ENCODE data around the gene TALDO1.

The TALDO1 gene

GRCh38 chr11:799641-800316 lies 52.5 kb downstream of the TALDO1 start:
- DNase-seq (ENCODE audit: low read depth): no peak

GRCh38 chr11:800473-800872 lies 53.2 kb downstream of the TALDO1 start:
- no peak for DNase-seq (ENCODE audit: low read depth)

- DNase-seq (ENCODE audit: low read depth): no peak
Measured at GRCh38 chr11:801097-801780, 54.0 kb downstream of the TALDO1 start.

- no peak for DNase-seq (ENCODE audit: low read depth)
Measured at GRCh38 chr11:802018-802617, 54.9 kb downstream of the TALDO1 start.

- DNase-seq (ENCODE audit: low read depth): no peak
Measured at GRCh38 chr11:802693-803466, 55.6 kb downstream of the TALDO1 start.

- DNase-seq (ENCODE audit: low read depth): no peak
Measured at GRCh38 chr11:803467-803742, 56.1 kb downstream of the TALDO1 start.

- no peak for DNase-seq (ENCODE audit: low read depth)
Measured at GRCh38 chr11:803770-804598, 56.7 kb downstream of the TALDO1 start.

GRCh38 chr11:804599-804964 lies 57.3 kb downstream of the TALDO1 start:
- DNase-seq (ENCODE audit: low read depth): no peak

- no peak for DNase-seq (ENCODE audit: low read depth)
Measured at GRCh38 chr11:808427-809286, 61.4 kb downstream of the TALDO1 start.

GRCh38 chr11:809287-810039 lies 62.2 kb downstream of the TALDO1 start, which contains the start of gene RPLP2:
Gene RPLP2, plus strand, starts transcription at chr11:809967. Its CDS starts 268 bp downstream, at chr11:810235.
- peak; percentile 98 for DNase-seq (ENCODE audit: low read depth)

- no peak for DNase-seq (ENCODE audit: low read depth)
Measured at GRCh38 chr11:810040-810567, 62.8 kb downstream of the TALDO1 start.

- DNase-seq (ENCODE audit: low read depth): no peak
Measured at GRCh38 chr11:811446-812245, 64.4 kb downstream of the TALDO1 start.

GRCh38 chr11:812390-812789 lies 65.1 kb downstream of the TALDO1 start:
- no peak for DNase-seq (ENCODE audit: low read depth)

- DNase-seq (ENCODE audit: low read depth): no peak
Measured at GRCh38 chr11:813072-813455, 65.8 kb downstream of the TALDO1 start.

GRCh38 chr11:813456-814096 lies 66.3 kb downstream of the TALDO1 start:
- DNase-seq (ENCODE audit: low read depth): no peak

All from stimulated activated CD8-positive, alpha-beta memory T cell treated with anti-CD3 and anti-CD28 coated beads, Interleukin-12 subunit alpha, Interleukin-12 subunit beta, amount 100 ng/mL, for 4 hours (primary cell).